HepG2 (cell line): ENCODE results near the gene CARMIL3. TPM values are rescaled to one million over a fixed set of nuclear protein-coding genes. Genes with fewer than 3 reads are reported as not detected.
"Not testable (repeated sequence)": the region's sequence is repeated elsewhere in the genome, so short reads cannot be mapped to it uniquely, and the experiment has no call there.

Source experiments
- ARNTL ChIP-seq: sonication (generic); formaldehyde crosslinking; IDR thresholded peaks from 2 replicates; pipeline ENCODE4 v1.4.0; 2020; ENCODE audit warnings: mild to moderate bottlenecking, missing genetic modification reagents
- BRD4 ChIP-seq: sonication (generic); formaldehyde crosslinking; IDR thresholded peaks from 2 replicates; pipeline ENCODE4 v1.4.0; 2020; ENCODE audit warnings: missing genetic modification reagents
- GABPB1 ChIP-seq: IDR thresholded peaks from 2 replicates; pipeline ENCODE4 v1.6.1; 2016; ENCODE audit warnings: mild to moderate bottlenecking, missing genetic modification reagents, moderate library complexity, missing compliant biosample characterization
- GATAD2A ChIP-seq: IDR thresholded peaks from 2 replicates; pipeline ENCODE4 v1.6.1; 2016
- MIER2 ChIP-seq: IDR thresholded peaks from 2 replicates; pipeline ENCODE4 v1.6.1; 2016; ENCODE audit warnings: missing biosample characterization, missing genetic modification reagents
- NR2F1 ChIP-seq, 2 experiments: fragments of 450-650 bp in 1 of 2; formaldehyde crosslinking in 1 of 2; IDR thresholded peaks; 2 replicates each; pipeline versions ENCODE4 v1.5.0 to v1.6.1; 2016 to 2020; ENCODE audit warnings: mild to moderate bottlenecking in 1 of 2, missing compliant biosample characterization in 1 of 2, missing genetic modification reagents in 1 of 2, moderate library complexity in 1 of 2
- NR2F6 ChIP-seq, 2 experiments: IDR thresholded peaks; 2 replicates each; pipeline ENCODE4 v1.6.1; 2016; ENCODE audit warnings: antibody characterized with exemption in 1 of 2, mild to moderate bottlenecking in 1 of 2
- SALL1 ChIP-seq: sonication (generic); formaldehyde crosslinking; IDR thresholded peaks from 2 replicates; pipeline ENCODE4 v1.8.0; 2022; ENCODE audit warnings: mild to moderate bottlenecking, missing genetic modification reagents
- ZNF292 ChIP-seq: sonication (generic); formaldehyde crosslinking; IDR thresholded peaks from 2 replicates; pipeline ENCODE4 v1.8.1; 2022; ENCODE audit warnings: mild to moderate bottlenecking, low read depth, missing genetic modification reagents, borderline replicate concordance
- ZNF629 ChIP-seq: sonication (generic); formaldehyde crosslinking; conservative IDR thresholded peaks from 2 replicates; pipeline ENCODE4 v1.5.0; 2020; ENCODE audit warnings: missing genetic modification reagents
- ZNF788 ChIP-seq: sonication (generic); formaldehyde crosslinking; IDR thresholded peaks from 2 replicates; pipeline ENCODE4 v1.5.0; 2020; ENCODE audit warnings: mild to moderate bottlenecking, missing genetic modification reagents, borderline replicate concordance
- polyA plus RNA-seq, 8 experiments: library from polyadenylated mRNA; depleted of rRNA in 3 of 8; stranded (reverse) in 7 of 8; unstranded in 1 of 8; fragments of >200 nt; fragmentation: Illumina TruSeq in 4 of 8; extraction: Trizol in 4 of 8; gene quantifications; 2 replicates each; pipeline versions ENCODE4 v1.2.1 to v1.2.3, GENCODE V29; 2011 to 2016; ENCODE audit warnings: low read depth in 4 of 8, missing spikeins in 1 of 8, mixed read lengths in 1 of 8; ENCODE audit not compliant: insufficient read depth in 1 of 8
- total RNA-seq, 5 experiments: library from RNA; depleted of rRNA; stranded (reverse); fragments of >200 nt; fragmentation: Illumina TruSeq; extraction: Trizol; gene quantifications; 2 replicates each; pipeline ENCODE4 v1.2.3, GENCODE V29; 2016; ENCODE audit warnings: low read depth in 1 of 5
- TF ChIP-seq, protein P1 (sequence below): sonication (generic); formaldehyde crosslinking; IDR thresholded peaks from 2 replicates; pipeline ENCODE4 v1.5.1; 2020; ENCODE audit warnings: mild to moderate bottlenecking, missing genetic modification reagents, borderline replicate concordance
- TF ChIP-seq, protein P2 (sequence below): IDR thresholded peaks from 2 replicates; pipeline ENCODE4 v1.6.1; 2016; ENCODE audit warnings: low read depth
- TF ChIP-seq, protein P3 (sequence below): IDR thresholded peaks from 2 replicates; pipeline ENCODE4 v1.4.0; 2020; ENCODE audit warnings: mild to moderate bottlenecking, missing genetic modification reagents
- TF ChIP-seq, protein P4 (sequence below): sonication (generic); formaldehyde crosslinking; IDR thresholded peaks from 2 replicates; pipeline ENCODE4 v1.4.0; 2020; ENCODE audit warnings: mild to moderate bottlenecking, low read depth, missing genetic modification reagents
- TF ChIP-seq, protein P5 (sequence below): IDR thresholded peaks from 2 replicates; pipeline ENCODE4 v1.6.1; 2018; ENCODE audit warnings: missing genetic modification reagents

CARMIL3 gene
- total and polyA plus RNA-seq, 2 of the 13 experiments (the other 11 are each of a cell fraction or from before 2014, with no cell fraction given): 0.27 to 0.55 TPM

DNA sequence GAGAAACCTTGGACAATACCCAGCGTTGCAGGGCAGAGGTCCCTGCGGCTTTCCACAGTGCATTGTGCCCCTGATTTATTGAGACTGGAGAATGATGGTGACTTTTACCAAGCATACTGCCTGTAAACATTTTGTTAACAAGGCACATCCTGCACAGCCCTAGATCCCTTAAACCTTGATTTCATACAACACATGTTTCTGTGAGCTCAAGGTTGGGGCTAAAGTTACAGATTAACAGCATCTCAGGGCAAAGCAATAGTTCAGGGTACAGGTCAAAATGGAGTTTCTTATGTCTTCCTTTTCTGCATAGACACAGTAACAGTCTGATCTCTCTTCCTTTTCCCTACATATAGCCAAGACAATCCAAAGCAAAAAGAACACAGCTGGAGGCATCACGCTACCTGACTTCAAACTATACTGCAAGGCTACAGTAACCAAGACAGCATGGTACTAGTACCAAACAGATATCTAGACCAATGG is 26.8 kb upstream of the CARMIL3 start (continued):
- TF ChIP-seq, protein P1, sequence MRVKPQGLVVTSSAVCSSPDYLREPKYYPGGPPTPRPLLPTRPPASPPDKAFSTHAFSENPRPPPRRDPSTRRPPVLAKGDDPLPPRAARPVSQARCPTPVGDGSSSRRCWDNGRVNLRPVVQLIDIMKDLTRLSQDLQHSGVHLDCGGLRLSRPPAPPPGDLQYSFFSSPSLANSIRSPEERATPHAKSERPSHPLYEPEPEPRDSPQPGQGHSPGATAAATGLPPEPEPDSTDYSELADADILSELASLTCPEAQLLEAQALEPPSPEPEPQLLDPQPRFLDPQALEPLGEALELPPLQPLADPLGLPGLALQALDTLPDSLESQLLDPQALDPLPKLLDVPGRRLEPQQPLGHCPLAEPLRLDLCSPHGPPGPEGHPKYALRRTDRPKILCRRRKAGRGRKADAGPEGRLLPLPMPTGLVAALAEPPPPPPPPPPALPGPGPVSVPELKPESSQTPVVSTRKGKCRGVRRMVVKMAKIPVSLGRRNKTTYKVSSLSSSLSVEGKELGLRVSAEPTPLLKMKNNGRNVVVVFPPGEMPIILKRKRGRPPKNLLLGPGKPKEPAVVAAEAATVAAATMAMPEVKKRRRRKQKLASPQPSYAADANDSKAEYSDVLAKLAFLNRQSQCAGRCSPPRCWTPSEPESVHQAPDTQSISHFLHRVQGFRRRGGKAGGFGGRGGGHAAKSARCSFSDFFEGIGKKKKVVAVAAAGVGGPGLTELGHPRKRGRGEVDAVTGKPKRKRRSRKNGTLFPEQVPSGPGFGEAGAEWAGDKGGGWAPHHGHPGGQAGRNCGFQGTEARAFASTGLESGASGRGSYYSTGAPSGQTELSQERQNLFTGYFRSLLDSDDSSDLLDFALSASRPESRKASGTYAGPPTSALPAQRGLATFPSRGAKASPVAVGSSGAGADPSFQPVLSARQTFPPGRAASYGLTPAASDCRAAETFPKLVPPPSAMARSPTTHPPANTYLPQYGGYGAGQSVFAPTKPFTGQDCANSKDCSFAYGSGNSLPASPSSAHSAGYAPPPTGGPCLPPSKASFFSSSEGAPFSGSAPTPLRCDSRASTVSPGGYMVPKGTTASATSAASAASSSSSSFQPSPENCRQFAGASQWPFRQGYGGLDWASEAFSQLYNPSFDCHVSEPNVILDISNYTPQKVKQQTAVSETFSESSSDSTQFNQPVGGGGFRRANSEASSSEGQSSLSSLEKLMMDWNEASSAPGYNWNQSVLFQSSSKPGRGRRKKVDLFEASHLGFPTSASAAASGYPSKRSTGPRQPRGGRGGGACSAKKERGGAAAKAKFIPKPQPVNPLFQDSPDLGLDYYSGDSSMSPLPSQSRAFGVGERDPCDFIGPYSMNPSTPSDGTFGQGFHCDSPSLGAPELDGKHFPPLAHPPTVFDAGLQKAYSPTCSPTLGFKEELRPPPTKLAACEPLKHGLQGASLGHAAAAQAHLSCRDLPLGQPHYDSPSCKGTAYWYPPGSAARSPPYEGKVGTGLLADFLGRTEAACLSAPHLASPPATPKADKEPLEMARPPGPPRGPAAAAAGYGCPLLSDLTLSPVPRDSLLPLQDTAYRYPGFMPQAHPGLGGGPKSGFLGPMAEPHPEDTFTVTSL: peak; percentile 70; the same call in 1 of the 2 replicates
- not testable (repeated sequence) for TF ChIP-seq NR2F6 (IDR thresholded peaks at IDR 0.05)
- TF ChIP-seq NR2F6 (CRISPR knock-in tag; IDR thresholded peaks at IDR 0.05) (peak; percentile 38; the same call in 1 of the 2 replicates), ZNF292 (CRISPR knock-in tag) (peak; percentile 34; the same call in 1 of the 2 replicates), SALL1 (0 out of 2 replicates have a peak, but pooled peaks have one; percentile 15), NR2F1 (CRISPR knock-in tag; IDR thresholded peaks at IDR 0.05) (0 out of 4 replicates have a peak, but pooled peaks of 1 of the 2 experiments have one; percentile 6), ZNF629 (0 out of 2 replicates have a peak, but pooled peaks have one; percentile 21), GABPB1 (CRISPR knock-in tag) (peak; percentile 22; the same call in 1 of the 2 replicates), BRD4 (CRISPR knock-in tag) (peak; percentile 62; the same call in 1 of the 2 replicates), ZNF788 (CRISPR knock-in tag) (0 out of 2 replicates have a peak, but pooled peaks have one; percentile 30), ARNTL (CRISPR knock-in tag) (0 out of 2 replicates have a peak, but pooled peaks have one; percentile 37), MIER2 (0 out of 2 replicates have a peak, but pooled peaks have one; percentile 29), GATAD2A (CRISPR knock-in tag) (peak; percentile 83)
- TF ChIP-seq, protein P2, sequence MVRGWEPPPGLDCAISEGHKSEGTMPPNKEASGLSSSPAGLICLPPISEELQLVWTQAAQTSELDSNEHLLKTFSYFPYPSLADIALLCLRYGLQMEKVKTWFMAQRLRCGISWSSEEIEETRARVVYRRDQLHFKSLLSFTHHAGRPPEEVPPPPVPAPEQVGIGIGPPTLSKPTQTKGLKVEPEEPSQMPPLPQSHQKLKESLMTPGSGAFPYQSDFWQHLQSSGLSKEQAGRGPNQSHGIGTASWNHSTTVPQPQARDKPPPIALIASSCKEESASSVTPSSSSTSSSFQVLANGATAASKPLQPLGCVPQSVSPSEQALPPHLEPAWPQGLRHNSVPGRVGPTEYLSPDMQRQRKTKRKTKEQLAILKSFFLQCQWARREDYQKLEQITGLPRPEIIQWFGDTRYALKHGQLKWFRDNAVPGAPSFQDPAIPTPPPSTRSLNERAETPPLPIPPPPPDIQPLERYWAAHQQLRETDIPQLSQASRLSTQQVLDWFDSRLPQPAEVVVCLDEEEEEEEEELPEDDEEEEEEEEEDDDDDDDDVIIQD (CRISPR knock-in tag): peak; percentile 76; the same call in 1 of the 2 replicates
- TF ChIP-seq, protein P3, sequence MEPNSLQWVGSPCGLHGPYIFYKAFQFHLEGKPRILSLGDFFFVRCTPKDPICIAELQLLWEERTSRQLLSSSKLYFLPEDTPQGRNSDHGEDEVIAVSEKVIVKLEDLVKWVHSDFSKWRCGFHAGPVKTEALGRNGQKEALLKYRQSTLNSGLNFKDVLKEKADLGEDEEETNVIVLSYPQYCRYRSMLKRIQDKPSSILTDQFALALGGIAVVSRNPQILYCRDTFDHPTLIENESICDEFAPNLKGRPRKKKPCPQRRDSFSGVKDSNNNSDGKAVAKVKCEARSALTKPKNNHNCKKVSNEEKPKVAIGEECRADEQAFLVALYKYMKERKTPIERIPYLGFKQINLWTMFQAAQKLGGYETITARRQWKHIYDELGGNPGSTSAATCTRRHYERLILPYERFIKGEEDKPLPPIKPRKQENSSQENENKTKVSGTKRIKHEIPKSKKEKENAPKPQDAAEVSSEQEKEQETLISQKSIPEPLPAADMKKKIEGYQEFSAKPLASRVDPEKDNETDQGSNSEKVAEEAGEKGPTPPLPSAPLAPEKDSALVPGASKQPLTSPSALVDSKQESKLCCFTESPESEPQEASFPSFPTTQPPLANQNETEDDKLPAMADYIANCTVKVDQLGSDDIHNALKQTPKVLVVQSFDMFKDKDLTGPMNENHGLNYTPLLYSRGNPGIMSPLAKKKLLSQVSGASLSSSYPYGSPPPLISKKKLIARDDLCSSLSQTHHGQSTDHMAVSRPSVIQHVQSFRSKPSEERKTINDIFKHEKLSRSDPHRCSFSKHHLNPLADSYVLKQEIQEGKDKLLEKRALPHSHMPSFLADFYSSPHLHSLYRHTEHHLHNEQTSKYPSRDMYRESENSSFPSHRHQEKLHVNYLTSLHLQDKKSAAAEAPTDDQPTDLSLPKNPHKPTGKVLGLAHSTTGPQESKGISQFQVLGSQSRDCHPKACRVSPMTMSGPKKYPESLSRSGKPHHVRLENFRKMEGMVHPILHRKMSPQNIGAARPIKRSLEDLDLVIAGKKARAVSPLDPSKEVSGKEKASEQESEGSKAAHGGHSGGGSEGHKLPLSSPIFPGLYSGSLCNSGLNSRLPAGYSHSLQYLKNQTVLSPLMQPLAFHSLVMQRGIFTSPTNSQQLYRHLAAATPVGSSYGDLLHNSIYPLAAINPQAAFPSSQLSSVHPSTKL (CRISPR knock-in tag): peak; percentile 83
- TF ChIP-seq, protein P4, sequence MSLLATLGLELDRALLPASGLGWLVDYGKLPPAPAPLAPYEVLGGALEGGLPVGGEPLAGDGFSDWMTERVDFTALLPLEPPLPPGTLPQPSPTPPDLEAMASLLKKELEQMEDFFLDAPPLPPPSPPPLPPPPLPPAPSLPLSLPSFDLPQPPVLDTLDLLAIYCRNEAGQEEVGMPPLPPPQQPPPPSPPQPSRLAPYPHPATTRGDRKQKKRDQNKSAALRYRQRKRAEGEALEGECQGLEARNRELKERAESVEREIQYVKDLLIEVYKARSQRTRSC: 0 out of 2 replicates have a peak, but pooled peaks have one; percentile 22
- TF ChIP-seq, protein P5, sequence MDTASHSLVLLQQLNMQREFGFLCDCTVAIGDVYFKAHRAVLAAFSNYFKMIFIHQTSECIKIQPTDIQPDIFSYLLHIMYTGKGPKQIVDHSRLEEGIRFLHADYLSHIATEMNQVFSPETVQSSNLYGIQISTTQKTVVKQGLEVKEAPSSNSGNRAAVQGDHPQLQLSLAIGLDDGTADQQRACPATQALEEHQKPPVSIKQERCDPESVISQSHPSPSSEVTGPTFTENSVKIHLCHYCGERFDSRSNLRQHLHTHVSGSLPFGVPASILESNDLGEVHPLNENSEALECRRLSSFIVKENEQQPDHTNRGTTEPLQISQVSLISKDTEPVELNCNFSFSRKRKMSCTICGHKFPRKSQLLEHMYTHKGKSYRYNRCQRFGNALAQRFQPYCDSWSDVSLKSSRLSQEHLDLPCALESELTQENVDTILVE (CRISPR knock-in tag): 0 out of 2 replicates have a peak, but pooled peaks have one; percentile 28
